ENCODE data around the gene SLC44A4. TPM values are rescaled to one million over a fixed set of nuclear protein-coding genes. Genes with fewer than 3 reads are reported as not detected.
A peak's percentile ranks its signal among the peaks of the same experiment; 100 is the strongest.
"Not testable (repeated sequence)": the region's sequence is repeated elsewhere in the genome, so short reads cannot be mapped to it uniquely, and the experiment has no call there.

The SLC44A4 gene
- total RNA-seq, 1 donor from 2014 or later: 0.52 TPM

GRCh38 chr6:31823592-31824196, 55.1 kb downstream of the SLC44A4 start:
- H3K36me3 ChIP-seq (ENCODE audit: control insufficient read depth in 3 of 3, insufficient read depth in 3 of 3, low read length in 3 of 3); H3K9me3 ChIP-seq (ENCODE audit: control insufficient read depth in 3 of 3, low read length in 3 of 3); H3K27me3 ChIP-seq (ENCODE audit: control insufficient read depth in 3 of 3, insufficient read depth in 3 of 3, low read length in 3 of 3): not testable (repeated sequence)
- H3K27ac ChIP-seq (ENCODE audit: low read depth, low read length): peak overlapping the region; percentile 100
- H3K9ac ChIP-seq (ENCODE audit: low read depth in 1 of 3, low read length in 3 of 3): peak overlapping the region; percentile 1 to 96 (median 20)
- peaks cover 39 to 43% (median 41%) of the 10 kb centered on the region in 3 donors for H3K4me1 ChIP-seq (ENCODE audit: control insufficient read depth in 3 of 3, insufficient read depth in 3 of 3, low read length in 3 of 3)
- peak overlapping the region in 1 of 3 donors; percentile 86 for H3K4me3 ChIP-seq (ENCODE audit: low read length in 3 of 3)

GRCh38 chr6:31822036-31822821, 56.6 kb downstream of the SLC44A4 start:
- H3K36me3 ChIP-seq (ENCODE audit: control insufficient read depth in 3 of 3, insufficient read depth in 3 of 3, low read length in 3 of 3): no peaks in the 10 kb centered on the region
- H3K27me3 ChIP-seq (ENCODE audit: control insufficient read depth in 3 of 3, insufficient read depth in 3 of 3, low read length in 3 of 3): no peaks in the 10 kb centered on the region
- peak overlapping the region; percentile 78 to 86 (median 79) for H3K4me3 ChIP-seq (ENCODE audit: low read length in 3 of 3)
- peaks cover 39 to 52% (median 45%) of the 10 kb centered on the region in 3 donors for H3K4me1 ChIP-seq (ENCODE audit: control insufficient read depth in 3 of 3, insufficient read depth in 3 of 3, low read length in 3 of 3)
- no peaks in the 10 kb centered on the region for H3K9me3 ChIP-seq (ENCODE audit: control insufficient read depth in 3 of 3, low read length in 3 of 3)
- H3K27ac ChIP-seq (ENCODE audit: low read depth, low read length): peak overlapping the region; percentile 100
- peak overlapping the region; percentile 93 to 96 (median 96) for H3K9ac ChIP-seq (ENCODE audit: low read depth in 1 of 3, low read length in 3 of 3)

DNA sequence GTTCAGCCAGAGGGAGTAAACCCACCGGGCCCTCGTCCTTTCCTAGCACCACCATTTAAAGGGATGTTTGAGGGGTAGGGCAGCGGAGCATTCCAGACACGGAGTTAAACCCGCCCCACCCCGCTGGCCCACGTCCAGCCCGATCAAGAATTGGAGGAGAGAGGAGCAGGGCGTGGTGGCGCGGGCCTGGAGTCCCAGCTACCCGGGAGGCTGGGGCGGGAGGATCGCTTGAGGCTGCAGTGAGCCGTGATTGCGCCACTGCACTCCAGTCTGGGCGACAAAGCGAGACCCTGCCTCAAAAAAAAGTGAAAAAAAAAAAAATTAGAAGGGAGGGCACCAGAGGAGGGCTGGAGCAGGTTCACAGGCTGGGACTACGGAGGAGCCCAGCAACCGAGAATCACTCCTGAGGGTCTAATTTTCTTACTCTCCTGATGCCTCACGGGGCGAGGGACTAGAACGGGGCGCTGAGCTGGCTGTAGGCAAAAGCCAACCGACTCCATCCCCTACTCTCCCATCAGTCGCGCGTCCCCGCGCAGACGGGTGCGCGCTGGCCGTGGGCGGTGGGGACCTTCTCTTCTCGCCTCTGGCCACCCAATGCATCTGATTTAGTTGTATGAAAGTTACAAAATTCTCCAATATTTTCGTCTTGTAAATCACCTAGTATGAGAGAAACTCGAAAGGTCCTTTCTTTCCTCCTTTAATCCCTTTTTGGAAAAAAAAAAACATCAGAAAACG, 57.3 kb downstream of the SLC44A4 start:
- H3K36me3 ChIP-seq (ENCODE audit: control insufficient read depth in 3 of 3, insufficient read depth in 3 of 3, low read length in 3 of 3): no peaks in the 10 kb centered on the region
- H3K27ac ChIP-seq (ENCODE audit: low read depth, low read length): peak overlapping the region; percentile 100
- no peaks in the 10 kb centered on the region for H3K9me3 ChIP-seq (ENCODE audit: control insufficient read depth in 3 of 3, low read length in 3 of 3)
- H3K4me1 ChIP-seq (ENCODE audit: control insufficient read depth in 3 of 3, insufficient read depth in 3 of 3, low read length in 3 of 3): peaks cover 36 to 49% (median 42%) of the 10 kb centered on the region in 3 donors
- peak overlapping the region; percentile 78 to 83 (median 79) for H3K4me3 ChIP-seq (ENCODE audit: low read length in 3 of 3)
- no peaks in the 10 kb centered on the region for H3K27me3 ChIP-seq (ENCODE audit: control insufficient read depth in 3 of 3, insufficient read depth in 3 of 3, low read length in 3 of 3)
- peak overlapping the region; percentile 85 to 90 (median 86) for H3K9ac ChIP-seq (ENCODE audit: low read depth in 1 of 3, low read length in 3 of 3)

DNA sequence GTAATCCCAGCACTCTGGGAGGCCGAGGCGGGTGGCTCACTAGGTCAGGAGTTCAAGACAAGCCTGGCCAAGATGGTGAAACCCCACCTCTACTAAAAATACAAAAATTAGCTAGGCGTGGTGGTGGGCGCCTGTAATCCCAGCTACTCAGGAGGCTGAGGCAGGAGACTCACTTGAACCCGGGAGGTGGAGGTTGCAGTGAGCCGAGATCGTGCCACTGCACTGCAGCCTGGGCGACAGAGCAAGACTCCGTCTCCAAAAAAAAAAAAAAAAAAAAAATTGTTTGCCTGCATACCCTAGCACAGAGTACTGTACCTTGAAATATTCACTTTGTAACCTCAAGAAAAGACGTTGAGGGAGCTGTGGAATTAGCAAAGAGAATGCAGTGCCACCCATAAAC, 58.4 kb downstream of the SLC44A4 start:
- peak overlapping the region in 1 of 3 donors; percentile 78 for H3K4me3 ChIP-seq (ENCODE audit: low read length in 3 of 3)
- H3K27ac ChIP-seq (ENCODE audit: low read depth, low read length): peak overlapping the region; percentile 100
- peak overlapping the region in 2 of 3 donors; percentile 85 to 90 for H3K9ac ChIP-seq (ENCODE audit: low read depth in 1 of 3, low read length in 3 of 3)
- not testable (repeated sequence) for H3K9me3 ChIP-seq (ENCODE audit: control insufficient read depth in 3 of 3, low read length in 3 of 3); H3K36me3 ChIP-seq (ENCODE audit: control insufficient read depth in 3 of 3, insufficient read depth in 3 of 3, low read length in 3 of 3); H3K27me3 ChIP-seq (ENCODE audit: control insufficient read depth in 3 of 3, insufficient read depth in 3 of 3, low read length in 3 of 3)
- peaks cover 34 to 46% (median 36%) of the 10 kb centered on the region in 3 donors for H3K4me1 ChIP-seq (ENCODE audit: control insufficient read depth in 3 of 3, insufficient read depth in 3 of 3, low read length in 3 of 3)

DNA sequence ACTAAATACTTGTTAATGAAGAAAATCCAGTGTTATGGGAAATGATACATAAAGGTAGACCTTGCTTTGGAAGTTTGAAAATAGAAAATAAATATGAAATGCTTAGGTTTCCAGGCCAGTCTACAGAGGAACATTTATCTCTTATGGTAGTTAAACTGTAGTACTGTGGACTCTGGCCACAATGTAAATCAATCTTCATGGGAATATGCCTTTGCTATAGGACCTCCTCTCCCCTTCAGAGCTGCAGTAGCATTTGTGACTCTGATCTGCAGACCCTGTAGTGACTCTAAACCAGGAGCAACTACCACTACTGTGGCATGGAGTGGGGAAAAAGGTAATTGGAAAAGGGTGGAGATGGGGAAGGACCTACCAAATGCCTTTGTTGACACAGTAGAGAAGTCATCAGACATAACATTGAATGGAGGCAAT, 58.9 kb downstream of the SLC44A4 start:
- Histone ChIP-seq H3K36me3 (ENCODE audit: control insufficient read depth in 3 of 3, insufficient read depth in 3 of 3, low read length in 3 of 3) (no peaks in the 10 kb centered on the region), H3K4me3 (ENCODE audit: low read length in 3 of 3) (peak overlapping the region; percentile 7 to 54 (median 48)), H3K9me3 (ENCODE audit: control insufficient read depth in 3 of 3, low read length in 3 of 3) (no peaks in the 10 kb centered on the region), H3K9ac (ENCODE audit: low read depth in 1 of 3, low read length in 3 of 3) (peak overlapping the region in 1 of 3 donors; percentile 64), H3K4me1 (ENCODE audit: control insufficient read depth in 3 of 3, insufficient read depth in 3 of 3, low read length in 3 of 3) (peaks cover 34 to 46% (median 36%) of the 10 kb centered on the region in 3 donors), H3K27ac (ENCODE audit: low read depth, low read length) (peak overlapping the region; percentile 100), H3K27me3 (ENCODE audit: control insufficient read depth in 3 of 3, insufficient read depth in 3 of 3, low read length in 3 of 3) (no peaks in the 10 kb centered on the region)

DNA sequence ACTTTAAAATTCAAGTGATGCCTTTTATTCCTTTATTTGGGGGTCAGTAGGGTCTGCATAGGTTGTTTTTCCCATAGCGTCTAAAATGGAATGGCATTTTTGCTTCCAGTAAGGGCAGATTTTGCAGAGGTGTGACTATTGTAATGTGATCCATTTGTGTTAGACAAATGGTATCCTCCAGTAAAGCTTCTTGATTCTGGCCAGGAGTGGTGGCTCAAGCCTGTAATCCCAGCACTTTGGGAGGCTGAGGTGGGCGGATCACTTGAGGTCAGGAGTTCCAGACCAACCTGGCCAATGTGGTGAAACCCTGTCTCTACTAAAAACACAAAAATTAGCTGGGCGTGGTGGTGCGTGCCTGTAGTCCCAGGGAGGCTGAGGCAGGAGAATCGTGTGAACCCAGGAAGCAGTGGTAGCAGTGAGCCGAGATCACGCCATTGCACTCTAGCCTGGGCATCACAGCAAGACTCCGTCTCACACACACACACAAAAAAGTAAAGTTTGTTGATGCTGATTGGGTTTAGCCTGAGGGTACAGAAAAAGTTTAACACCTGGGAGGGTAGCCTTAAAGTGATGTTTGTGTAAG, 60.8 kb downstream of the SLC44A4 start:
- peak overlapping the region; percentile 88 to 92 (median 88) for H3K9ac ChIP-seq (ENCODE audit: low read depth in 1 of 3, low read length in 3 of 3)
- H3K27me3 ChIP-seq (ENCODE audit: control insufficient read depth in 3 of 3, insufficient read depth in 3 of 3, low read length in 3 of 3); H3K36me3 ChIP-seq (ENCODE audit: control insufficient read depth in 3 of 3, insufficient read depth in 3 of 3, low read length in 3 of 3); H3K9me3 ChIP-seq (ENCODE audit: control insufficient read depth in 3 of 3, low read length in 3 of 3): not testable (repeated sequence)
- peak overlapping the region; percentile 100 for H3K27ac ChIP-seq (ENCODE audit: low read depth, low read length)
- peaks cover 35 to 44% (median 40%) of the 10 kb centered on the region in 3 donors for H3K4me1 ChIP-seq (ENCODE audit: control insufficient read depth in 3 of 3, insufficient read depth in 3 of 3, low read length in 3 of 3)
- peak overlapping the region; percentile 85 to 88 (median 86) for H3K4me3 ChIP-seq (ENCODE audit: low read length in 3 of 3)

GRCh38 chr6:31817133-31817928, 61.5 kb downstream of the SLC44A4 start:
- not testable (repeated sequence) for H3K27me3 ChIP-seq (ENCODE audit: control insufficient read depth in 3 of 3, insufficient read depth in 3 of 3, low read length in 3 of 3); H3K9me3 ChIP-seq (ENCODE audit: control insufficient read depth in 3 of 3, low read length in 3 of 3); H3K36me3 ChIP-seq (ENCODE audit: control insufficient read depth in 3 of 3, insufficient read depth in 3 of 3, low read length in 3 of 3)
- Histone ChIP-seq H3K4me1 (ENCODE audit: control insufficient read depth in 3 of 3, insufficient read depth in 3 of 3, low read length in 3 of 3) (peaks cover 32 to 38% (median 34%) of the 10 kb centered on the region in 3 donors), H3K27ac (ENCODE audit: low read depth, low read length) (peak overlapping the region; percentile 100), H3K4me3 (ENCODE audit: low read length in 3 of 3) (peak overlapping the region; percentile 85 to 88 (median 86)), H3K9ac (ENCODE audit: low read depth in 1 of 3, low read length in 3 of 3) (peak overlapping the region; percentile 88 to 92 (median 88))

DNA sequence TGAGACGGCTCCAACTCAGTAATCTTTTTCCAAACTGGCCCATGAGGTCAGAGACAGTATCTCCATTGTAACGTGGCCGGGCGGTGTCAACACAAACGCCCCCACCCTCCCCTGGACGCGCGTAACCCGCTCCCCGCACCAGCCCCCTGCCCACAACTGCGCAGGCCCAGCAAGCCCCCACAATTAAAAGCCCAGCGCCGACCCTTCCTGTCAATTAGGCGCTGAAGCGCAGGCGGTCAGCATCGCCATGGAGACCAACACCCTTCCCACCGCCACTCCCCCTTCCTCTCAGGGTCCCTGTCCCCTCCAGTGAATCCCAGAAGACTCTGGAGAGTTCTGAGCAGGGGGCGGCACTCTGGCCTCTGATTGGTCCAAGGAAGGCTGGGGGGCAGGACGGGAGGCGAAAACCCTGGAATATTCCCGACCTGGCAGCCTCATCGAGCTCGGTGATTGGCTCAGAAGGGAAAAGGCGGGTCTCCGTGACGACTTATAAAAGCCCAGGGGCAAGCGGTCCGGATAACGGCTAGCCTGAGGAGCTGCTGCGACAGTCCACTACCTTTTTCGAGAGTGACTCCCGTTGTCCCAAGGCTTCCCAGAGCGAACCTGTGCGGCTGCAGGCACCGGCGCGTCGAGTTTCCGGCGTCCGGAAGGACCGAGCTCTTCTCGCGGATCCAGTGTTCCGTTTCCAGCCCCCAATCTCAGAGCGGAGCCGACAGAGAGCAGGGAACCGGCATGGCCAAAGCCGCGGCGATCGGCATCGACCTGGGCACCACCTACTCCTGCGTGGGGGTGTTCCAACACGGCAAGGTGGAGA, 63.6 kb downstream of the SLC44A4 start, which contains the start of the genes HSPA1A and HSPA1L:
TSS of gene HSPA1A (plus strand) at position 519 of the 814 bp plus-strand sequence. CDS start at position 733, 214 bp downstream.
TSS of gene HSPA1L (minus strand) at position 259 of the 814 bp plus-strand sequence. CDS start 3,311 bp downstream, outside the sequence.
- no peaks in the 10 kb centered on the region for H3K27me3 ChIP-seq (ENCODE audit: control insufficient read depth in 3 of 3, insufficient read depth in 3 of 3, low read length in 3 of 3)
- H3K27ac ChIP-seq (ENCODE audit: low read depth, low read length): peak within 1 kb of the TSS; percentile 98
- H3K4me1 ChIP-seq (ENCODE audit: control insufficient read depth in 3 of 3, insufficient read depth in 3 of 3, low read length in 3 of 3): peaks cover 21 to 29% (median 22%) of the 10 kb centered on the region in 3 donors
- peak within 1 kb of the TSS; percentile 85 to 91 (median 90) for H3K4me3 ChIP-seq (ENCODE audit: low read length in 3 of 3)
- no peaks in the 10 kb centered on the region for H3K9me3 ChIP-seq (ENCODE audit: control insufficient read depth in 3 of 3, low read length in 3 of 3)
- peak within 1 kb of the TSS; percentile 90 to 94 (median 93) for H3K9ac ChIP-seq (ENCODE audit: low read depth in 1 of 3, low read length in 3 of 3)
- peaks cover 0 to 6% (median 0%) of the 10 kb centered on the region in 3 donors for H3K36me3 ChIP-seq (ENCODE audit: control insufficient read depth in 3 of 3, insufficient read depth in 3 of 3, low read length in 3 of 3)
